HCT116 (cell line): ENCODE results near the gene AK5. TPM values are rescaled to one million over a fixed set of nuclear protein-coding genes. Genes with fewer than 3 reads are reported as not detected.

Experiments
- ATAC-seq: fragments of 200-7000 bp; cut with Tn5 transposase; 2 replicates; pipeline ENCODE4 v1.9.1; 2020; ENCODE audit warnings: mild to moderate bottlenecking, moderate library complexity
- BruUV-seq: library from RNA; stranded (reverse); fragments of 400-500 nt; replicated peaks from 2 replicates; lab custom pipeline; 2021; lab: Mats Ljungman, UMichigan
- CTCF ChIA-PET: fragments of 300-600 bp; sonication (Branson Sonifier 250); formaldehyde crosslinking; loops from one replicate; lab custom pipeline; 2021; ENCODE audit warnings: antibody characterized with exemption; lab: Charles Lee
- POLR2A ChIA-PET: fragments of 300-600, 350-600 bp; sonication (Branson Sonifier 250); formaldehyde crosslinking; loops from one replicate; lab custom pipeline; 2021; ENCODE audit warnings: antibody characterized with exemption; lab: Charles Lee
- RAD21 ChIA-PET, 2 experiments: fragments of 300-600 bp; sonication (Branson Sonifier 250); formaldehyde crosslinking; loops; one replicate each; lab custom pipeline; 2023; ENCODE audit warnings: low total read pairs in 2 of 2; ENCODE audit not compliant: uncharacterized antibody in 2 of 2, unreplicated experiment in 2 of 2, low non-redundant PET in 1 of 2; lab: Charles Lee
- DNase-seq: peaks from one replicate; pipeline ENCODE4 v3.0.0-alpha.2; 2010; ENCODE audit warnings: low read depth, low spot score
- H2AFZ ChIP-seq: fragments of 200-600 bp; shearing (Covaris generic), sonication (generic); 2 replicates; pipeline ENCODE4 v1.6.1; 2017; ENCODE audit warnings: low read depth, mixed run types, mixed read lengths, antibody characterized with exemption, low read length; ENCODE audit not compliant: poor library complexity, severe bottlenecking
- H3K27ac ChIP-seq: 2 replicates; pipeline ENCODE4 v1.5.1; 2012; ENCODE audit warnings: low read depth, low read length
- H3K27me3 ChIP-seq: fragments of 200-600 bp; sonication (generic); 2 replicates; pipeline ENCODE4 v1.6.1; 2016; ENCODE audit warnings: mixed run types, low read length, mixed read lengths; ENCODE audit not compliant: insufficient read depth
- H3K36me3 ChIP-seq, 2 experiments: fragments of 200-500 bp in 1 of 2; fragments of 200-600 bp in 1 of 2; sonication (Bioruptor generic) in 1 of 2; sonication (generic) in 1 of 2; 2 replicates each; pipeline versions ENCODE4 v1.5.1 to v1.6.1; 2014 to 2016; ENCODE audit warnings: low read length in 2 of 2, inconsistent platforms in 1 of 2, mixed read lengths in 1 of 2, mixed run types in 1 of 2; ENCODE audit not compliant: insufficient read depth in 2 of 2, control insufficient read depth in 1 of 2
- H3K4me1 ChIP-seq, 2 experiments: fragments of 200-600 bp in 1 of 2; sonication (generic) in 1 of 2; 2 replicates each; pipeline versions ENCODE4 v1.5.1 to v1.6.1; 2012 to 2017; ENCODE audit warnings: low read length in 2 of 2, inconsistent platforms in 1 of 2, mild to moderate bottlenecking in 1 of 2, mixed read lengths in 1 of 2, mixed run types in 1 of 2, moderate library complexity in 1 of 2; ENCODE audit not compliant: insufficient read depth in 2 of 2, control insufficient read depth in 1 of 2
- H3K4me2 ChIP-seq: fragments of 200-600 bp; sonication (generic); 2 replicates; pipeline ENCODE4 v1.6.1; 2017; ENCODE audit warnings: mixed run types, low read length, mixed read lengths
- H3K4me3 ChIP-seq, 2 experiments: fragments of 200-600 bp in 1 of 2; sonication (generic) in 1 of 2; replicated peaks in 1 of 2; 2 replicates each; pipeline ENCODE4 v1.5.1; 2011 to 2016; ENCODE audit warnings: low read length in 2 of 2, control low read depth in 1 of 2, low read depth in 1 of 2, mild to moderate bottlenecking in 1 of 2, mixed read lengths in 1 of 2, mixed run types in 1 of 2
- H3K79me2 ChIP-seq: fragments of 200-600 bp; sonication (generic); 2 replicates; pipeline ENCODE4 v1.6.1; 2017; ENCODE audit warnings: mild to moderate bottlenecking, mixed run types, low read length, moderate library complexity, mixed read lengths; ENCODE audit not compliant: insufficient read depth
- H3K9ac ChIP-seq: fragments of 200-600 bp; sonication (generic); 2 replicates; pipeline ENCODE4 v1.6.1; 2016; ENCODE audit warnings: low read length, mixed read lengths
- H3K9me2 ChIP-seq: fragments of 200-600 bp; sonication (generic), shearing (Covaris generic); 2 replicates; pipeline ENCODE4 v1.6.1; 2017; ENCODE audit warnings: mixed run types, mild to moderate bottlenecking, moderate library complexity; ENCODE audit not compliant: insufficient read depth
- H3K9me3 ChIP-seq, 2 experiments: fragments of 200-500 bp in 1 of 2; fragments of 200-600 bp in 1 of 2; sonication (Bioruptor generic) in 1 of 2; sonication (generic) in 1 of 2; 2 replicates each; pipeline ENCODE4 v1.6.1; 2014 to 2017; ENCODE audit warnings: low read length in 2 of 2, mixed read lengths in 2 of 2, inconsistent platforms in 1 of 2, low read depth in 1 of 2, mild to moderate bottlenecking in 1 of 2, mixed run types in 1 of 2, moderate library complexity in 1 of 2; ENCODE audit not compliant: control insufficient read depth in 1 of 2, insufficient read depth in 1 of 2
- H4K20me1 ChIP-seq: fragments of 200-600 bp; sonication (generic), shearing (Covaris generic); 2 replicates; pipeline ENCODE4 v1.6.1; 2017; ENCODE audit warnings: mixed run types, mild to moderate bottlenecking, moderate library complexity; ENCODE audit not compliant: insufficient read depth
- EGR1 ChIP-seq: IDR thresholded peaks from 2 replicates; pipeline ENCODE4 v1.6.1; 2012; ENCODE audit warnings: low read depth
- ELF1 ChIP-seq: IDR thresholded peaks from 2 replicates; pipeline ENCODE4 v1.6.1; 2012; ENCODE audit warnings: low read depth, borderline replicate concordance
- EZH2phosphoT487 ChIP-seq: fragments of 200-600 bp; IDR thresholded peaks from 2 replicates; pipeline ENCODE4 v1.6.1; 2018; ENCODE audit warnings: antibody characterized with exemption, borderline replicate concordance
- POLR2AphosphoS5 ChIP-seq: IDR thresholded peaks from 2 replicates; pipeline ENCODE4 v1.6.1; 2011; ENCODE audit warnings: mild to moderate bottlenecking, low read depth, low read length, moderate library complexity
- RAD21 ChIP-seq: IDR thresholded peaks from 2 replicates; pipeline ENCODE4 v1.6.1; 2012; ENCODE audit warnings: low read depth, mild to moderate bottlenecking
- REST ChIP-seq: IDR thresholded peaks from 2 replicates; pipeline ENCODE4 v1.6.1; 2012; ENCODE audit warnings: low read depth
- SIN3A ChIP-seq: IDR thresholded peaks from 2 replicates; pipeline ENCODE4 v1.6.1; 2012; ENCODE audit warnings: low read depth
- SRF ChIP-seq: IDR thresholded peaks from 2 replicates; pipeline ENCODE4 v1.6.1; 2012; ENCODE audit warnings: low read depth
- TCF7L2 ChIP-seq: IDR thresholded peaks from 2 replicates; pipeline ENCODE4 v1.7.0; 2011; ENCODE audit warnings: borderline replicate concordance, inconsistent platforms; ENCODE audit not compliant: insufficient read depth, insufficient read length; ENCODE audit errors: extremely low read depth
- ZBTB33 ChIP-seq: IDR thresholded peaks from 2 replicates; pipeline ENCODE4 v1.6.1; 2011; ENCODE audit warnings: mild to moderate bottlenecking, low read length, moderate library complexity; ENCODE audit not compliant: insufficient replicate concordance; ENCODE audit errors: extremely low read depth
- ZFX ChIP-seq: fragments of 450-650 bp; IDR thresholded peaks from 2 replicates; pipeline ENCODE4 v1.6.1; 2017
- intact Hi-C: fragments of 100-400 bp; cut with micrococcal nuclease; formaldehyde crosslinking; loops from 2 replicates; pipeline ENCODE4 v1.10.0; 2022
- total RNA-seq: library from RNA; stranded (reverse); gene quantifications from one replicate; pipeline ENCODE4 v1.2.1, GENCODE V29; 2021; ENCODE audit not compliant: unreplicated experiment

The AK5 gene
- total RNA-seq, 1 experiment from 2014 or later: 0.22 TPM

GRCh38 chr1:77371396-77371795, 89.6 kb downstream of the AK5 start:
- BruUV-seq: no TSS peak
- Histone ChIP-seq H3K4me1 (no peaks in the 10 kb centered on the region), H3K27me3 (no peaks in the 10 kb centered on the region), H3K4me3 (no peak overlapping the region), H3K36me3 (no peaks in the 10 kb centered on the region), H3K9me2 (no peaks in the 10 kb centered on the region), H3K4me2 (no peak overlapping the region), H3K9me3 (no peaks in the 10 kb centered on the region), H3K9ac (no peak overlapping the region), H2AFZ (no peak overlapping the region), H4K20me1 (no peaks in the 10 kb centered on the region), H3K27ac (no peak overlapping the region), H3K79me2 (no peaks in the 10 kb centered on the region)
- intact Hi-C loops: no loop called here
- POLR2A ChIA-PET: no interaction called here
- CTCF ChIA-PET: no interaction called here
- TF ChIP-seq ZFX (no peak), POLR2AphosphoS5 (no peak), RAD21 (no peak), SIN3A (no peak), SRF (no peak), ZBTB33 (no peak), EZH2phosphoT487 (no peak), TCF7L2 (no peak), REST (no peak), ELF1 (no peak), EGR1 (no peak)
- ATAC-seq: no peak
- RAD21 ChIA-PET: no interaction called here
- no peak for DNase-seq
